CD4-positive, alpha-beta T cell treated with Interleukin-10 for 1 hour (primary cell): ENCODE data around the gene UNC5CL.
"Not testable (repeated sequence)": the region's sequence is repeated elsewhere in the genome, so short reads cannot be mapped to it uniquely, and the experiment has no call there.

ENCODE experiments used
- DNase-seq: peaks from one replicate; pipeline ENCODE4 v3.0.0-alpha.2; 2020

Gene UNC5CL

DNA sequence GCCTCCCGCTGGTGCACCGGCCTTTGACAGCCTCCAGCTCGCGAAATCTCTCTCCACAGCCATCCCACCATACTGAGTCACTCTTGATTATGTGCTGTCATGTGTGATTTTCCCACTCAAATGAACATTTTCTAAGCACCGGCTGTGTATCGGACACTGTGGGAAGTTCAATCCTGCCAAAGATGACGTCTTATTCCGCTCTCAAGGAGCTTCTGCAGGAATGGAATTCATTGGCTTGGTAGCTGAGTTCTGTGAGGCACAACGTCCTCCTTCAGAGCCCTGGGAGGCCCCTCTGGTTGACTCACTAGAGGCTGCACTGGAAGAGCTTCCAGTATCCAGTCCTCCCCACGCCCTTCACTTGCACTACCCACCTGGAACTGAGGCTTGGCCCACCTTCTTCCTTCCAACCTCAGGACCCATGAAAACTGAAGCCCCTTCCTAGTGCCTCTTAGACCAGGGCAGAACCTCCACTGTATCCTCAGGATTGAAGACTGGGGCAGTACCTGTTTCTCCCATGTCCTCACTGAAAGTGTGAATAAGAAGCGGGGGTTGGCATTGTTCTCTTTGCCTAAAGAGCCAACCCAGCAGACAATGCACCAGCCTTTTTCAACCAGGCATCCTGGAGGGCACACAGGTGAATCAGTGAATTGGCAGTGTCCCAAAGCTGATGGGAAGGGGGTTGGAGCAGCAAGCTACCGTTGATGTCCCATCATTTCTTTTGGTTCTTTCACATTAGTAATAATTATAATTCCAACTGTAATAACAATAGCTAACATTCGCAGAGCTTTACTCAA lies 1.7 kb downstream of the UNC5CL start:
- no peak for DNase-seq

DNA sequence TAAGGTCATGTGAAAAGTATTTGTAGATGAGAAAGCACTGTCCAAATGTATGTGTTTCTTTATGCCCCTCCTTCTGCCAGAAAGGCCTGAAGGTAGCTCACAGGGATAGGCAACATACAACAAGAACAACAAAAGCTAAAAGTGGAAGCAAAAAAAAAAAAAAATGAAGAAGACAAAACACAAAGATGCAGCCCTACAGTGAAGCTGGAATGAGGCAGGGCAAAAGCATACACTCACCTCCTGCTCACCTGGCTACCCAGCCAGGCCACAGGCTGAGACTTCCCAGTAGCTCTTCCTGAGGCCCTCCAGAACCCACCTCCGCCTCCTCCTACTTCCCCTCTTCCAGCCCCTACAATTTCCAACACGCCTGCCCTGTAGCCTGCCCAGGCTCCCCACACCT lies 2.4 kb downstream of the UNC5CL start:
- no peak for DNase-seq

DNA sequence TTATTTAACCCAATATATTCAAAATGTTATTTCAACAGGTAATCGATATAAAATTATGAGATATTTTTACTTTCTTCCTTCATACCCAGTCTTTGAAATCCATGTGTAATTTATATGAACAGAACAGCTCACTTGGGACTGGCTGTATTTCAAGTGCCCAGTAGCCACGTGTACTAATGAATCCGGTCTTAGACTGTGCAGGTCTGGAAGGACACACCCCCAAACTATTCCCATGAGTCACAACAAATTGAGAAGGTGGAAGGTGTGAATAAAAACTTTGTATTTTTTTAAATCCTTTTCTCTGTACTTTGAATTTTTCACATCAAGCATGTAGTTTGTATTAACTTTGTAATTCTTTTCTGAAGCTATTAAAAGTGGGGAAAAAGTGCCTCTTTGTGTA lies 2.8 kb downstream of the UNC5CL start:
- no peak for DNase-seq

DNA sequence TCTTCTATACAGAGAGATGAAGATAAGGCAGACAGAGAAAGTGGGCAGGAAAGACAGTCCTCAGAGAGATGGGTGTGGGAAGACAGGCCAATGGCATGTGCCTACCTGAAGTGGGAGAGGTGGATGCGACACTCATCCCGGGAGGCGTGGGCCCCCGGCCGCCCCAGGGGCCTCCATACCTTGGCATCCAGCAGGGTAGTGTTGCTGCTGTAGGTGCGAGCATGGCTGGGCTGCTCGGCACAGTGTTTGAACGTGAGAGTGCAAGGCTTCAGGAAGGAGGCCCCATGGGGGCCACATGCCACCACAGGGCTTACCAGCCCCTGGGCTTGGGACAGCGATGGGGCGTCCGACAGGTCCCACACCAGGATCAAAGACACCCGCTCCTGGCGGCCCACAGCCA lies 5.2 kb downstream of the UNC5CL start:
- DNase-seq = no peak

DNA sequence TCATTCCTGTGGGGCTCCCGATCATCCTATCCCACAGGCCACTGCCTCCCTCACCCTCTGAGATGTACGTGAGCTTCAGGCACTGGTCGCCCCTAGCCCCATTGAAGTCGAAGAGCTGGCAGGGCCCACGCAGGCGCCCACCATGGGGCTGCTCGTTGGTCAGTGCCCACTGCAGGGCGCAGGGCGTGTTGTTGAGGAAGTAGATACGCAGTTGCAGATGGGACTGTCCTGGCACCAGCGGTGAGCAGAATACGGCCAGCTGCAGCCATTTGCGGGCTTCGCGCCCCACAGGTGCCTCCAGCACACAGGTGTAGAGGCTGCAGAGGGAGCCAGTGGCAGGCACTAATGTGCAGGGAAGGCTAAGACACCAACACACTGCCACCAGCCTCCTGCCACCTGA lies 6.2 kb downstream of the UNC5CL start:
- no peak for DNase-seq

DNA sequence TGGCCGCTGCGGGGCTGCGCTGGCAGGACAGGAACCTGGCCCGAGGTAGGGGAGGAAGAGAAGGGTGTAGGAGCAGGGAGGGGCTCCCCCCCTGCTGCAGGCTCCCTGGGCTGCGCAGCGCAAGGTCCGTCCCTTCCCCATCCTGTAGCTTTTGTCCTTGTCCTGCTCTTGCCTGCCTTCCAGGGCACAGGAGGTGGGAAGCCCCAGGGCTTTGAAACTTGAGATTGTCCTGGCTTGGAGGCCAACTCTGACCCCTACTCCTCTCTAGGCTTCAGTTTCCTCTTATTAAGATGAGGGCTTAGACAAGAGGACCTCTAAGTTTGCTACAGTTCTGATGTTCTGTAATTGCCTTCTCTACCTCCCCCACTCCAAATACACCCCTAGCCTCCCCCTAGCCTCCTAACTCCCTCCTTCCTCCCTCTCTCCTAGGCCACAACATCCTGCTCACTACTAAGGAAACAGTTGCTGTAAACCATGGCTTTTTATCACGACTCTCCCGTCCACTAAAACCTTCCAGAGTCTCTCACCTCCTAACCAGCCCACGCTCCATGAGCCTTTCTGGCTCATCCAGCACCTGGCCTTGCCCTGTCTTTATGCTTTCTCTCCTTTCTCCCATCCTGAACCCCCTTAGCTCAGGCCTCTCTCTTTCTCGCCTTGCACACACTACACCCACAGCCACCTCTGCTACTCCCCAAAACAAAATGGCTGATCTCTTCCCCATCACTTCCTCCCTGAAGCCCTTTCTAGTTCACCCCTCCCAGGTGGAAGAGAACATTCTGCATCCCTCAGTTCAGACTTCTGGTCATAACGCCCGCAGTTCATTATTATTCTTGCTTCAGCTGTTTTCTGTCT lies 10.2 kb downstream of the UNC5CL start:
- no peak for DNase-seq

DNA sequence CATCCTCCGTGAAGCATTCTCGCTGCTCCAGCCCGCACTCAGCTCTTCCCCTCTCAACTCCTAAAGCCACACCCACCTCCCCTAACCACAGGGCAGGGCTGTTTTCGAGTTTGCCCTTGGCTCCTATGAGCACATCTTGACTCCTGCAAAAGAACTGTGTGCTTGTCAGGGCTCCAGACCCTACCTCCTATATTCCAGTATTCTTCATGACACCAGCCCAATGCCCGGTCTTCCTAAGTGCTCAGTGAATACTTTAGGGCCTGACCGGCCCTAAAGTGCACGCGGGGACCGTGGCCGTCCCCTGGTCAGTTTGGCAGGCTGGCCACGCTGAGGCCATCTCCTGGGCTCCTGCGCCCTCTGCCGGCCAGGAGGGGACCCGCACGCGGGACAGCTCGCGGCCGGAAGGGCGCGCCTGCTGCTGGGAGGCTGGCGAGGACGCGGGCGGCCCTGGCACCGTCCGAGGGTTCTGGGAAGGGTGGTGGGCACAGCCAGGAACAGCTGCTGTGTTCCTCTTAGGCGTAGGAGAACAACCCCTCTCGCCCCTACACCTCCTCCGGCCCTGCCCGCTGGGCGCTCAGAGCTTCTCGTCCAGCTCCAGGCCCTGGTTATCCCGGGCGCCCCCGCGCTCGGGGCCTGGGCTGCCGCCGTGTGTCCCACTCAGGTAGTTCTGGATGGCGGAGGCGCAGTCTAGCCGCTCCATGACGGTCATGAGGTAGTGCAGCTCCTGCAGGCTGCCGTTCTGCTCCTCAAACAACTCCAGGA lies 11.0 kb downstream of the UNC5CL start:
- peak; percentile 73 for DNase-seq

DNA sequence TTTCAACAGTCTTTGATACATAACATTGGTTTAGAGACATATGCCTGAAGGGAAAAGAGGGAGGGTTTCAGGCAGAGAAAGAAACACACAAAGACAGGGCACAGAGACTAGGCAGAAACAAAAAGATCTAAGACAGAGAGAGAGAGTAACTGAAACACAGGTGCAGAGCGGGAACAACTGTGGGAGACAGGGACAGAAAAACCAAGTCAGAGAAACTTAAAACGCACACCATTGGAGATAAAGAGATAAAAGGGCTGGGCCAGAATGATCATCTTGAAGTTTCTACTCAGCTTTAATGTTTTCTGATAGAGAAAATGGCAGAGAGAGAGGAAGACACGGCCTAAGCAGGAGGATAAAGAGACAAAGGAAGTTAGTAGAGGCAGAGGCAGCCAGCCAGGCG lies 11.8 kb downstream of the UNC5CL start:
- no peak for DNase-seq

DNA sequence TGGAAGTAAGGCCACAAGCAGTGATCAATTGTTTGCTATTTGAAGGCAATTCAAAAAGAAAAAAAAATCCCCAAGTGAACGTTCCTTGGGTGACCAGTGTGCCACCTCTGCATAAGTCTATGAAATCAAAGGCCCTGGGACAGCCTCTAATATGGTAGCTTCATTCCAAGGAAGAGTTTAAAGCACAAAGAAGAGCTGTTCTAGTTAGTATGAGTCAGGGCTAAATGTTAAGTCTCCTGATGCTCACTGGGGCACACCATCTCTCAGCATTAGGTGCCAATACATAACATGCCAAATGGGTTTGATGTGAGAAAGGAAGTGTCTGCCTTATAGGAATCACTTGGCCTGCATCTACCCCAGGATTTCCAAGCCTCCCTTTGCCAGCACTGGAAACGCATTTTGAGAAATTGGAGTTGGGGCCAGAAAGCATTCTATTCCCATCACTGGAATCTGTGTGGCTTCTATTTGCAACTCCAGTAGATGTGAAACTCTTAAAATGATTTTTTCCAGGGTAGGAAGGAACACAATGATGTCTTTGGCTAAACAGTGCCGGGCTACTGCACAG lies 13.0 kb downstream of the UNC5CL start:
- no peak for DNase-seq

DNA sequence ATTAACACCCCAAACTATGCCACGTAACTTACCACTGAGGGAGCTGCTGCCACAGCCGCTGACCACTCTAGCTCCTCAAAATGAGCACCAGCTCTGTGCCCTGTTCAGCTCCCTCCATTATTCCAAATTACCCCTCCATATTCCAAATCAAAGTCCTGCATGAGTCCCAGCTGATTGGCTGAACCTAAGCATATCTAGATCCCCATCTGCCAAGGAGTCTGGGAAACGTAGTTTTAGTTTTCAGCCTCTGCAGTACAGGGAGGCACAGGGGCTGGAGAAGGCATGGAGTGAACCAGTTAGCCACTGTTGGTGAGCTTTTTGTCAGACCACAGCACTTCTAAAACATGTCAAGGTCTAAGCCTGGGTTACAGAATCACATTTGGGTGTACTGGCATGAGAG lies 15.9 kb downstream of the UNC5CL start:
- DNase-seq = no peak

DNA sequence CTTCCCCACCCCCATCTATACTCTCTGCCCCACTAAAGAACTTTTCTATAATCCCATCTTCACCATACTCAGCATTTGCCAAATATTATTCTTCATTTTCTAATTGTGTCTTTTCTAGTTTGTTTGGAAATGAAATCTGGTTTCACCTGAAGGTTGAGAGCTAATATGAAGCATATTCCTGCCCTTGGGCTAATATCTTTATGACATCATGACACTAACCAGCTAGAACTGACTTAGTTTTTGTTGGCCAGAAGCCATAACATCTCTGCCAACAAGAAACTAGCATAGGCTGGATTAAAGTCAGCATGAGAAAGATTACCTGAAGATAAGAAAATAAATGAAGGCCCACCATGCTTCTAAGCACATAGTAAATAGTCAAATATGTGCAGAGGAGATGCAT lies 16.7 kb downstream of the UNC5CL start:
- no peak for DNase-seq

DNA sequence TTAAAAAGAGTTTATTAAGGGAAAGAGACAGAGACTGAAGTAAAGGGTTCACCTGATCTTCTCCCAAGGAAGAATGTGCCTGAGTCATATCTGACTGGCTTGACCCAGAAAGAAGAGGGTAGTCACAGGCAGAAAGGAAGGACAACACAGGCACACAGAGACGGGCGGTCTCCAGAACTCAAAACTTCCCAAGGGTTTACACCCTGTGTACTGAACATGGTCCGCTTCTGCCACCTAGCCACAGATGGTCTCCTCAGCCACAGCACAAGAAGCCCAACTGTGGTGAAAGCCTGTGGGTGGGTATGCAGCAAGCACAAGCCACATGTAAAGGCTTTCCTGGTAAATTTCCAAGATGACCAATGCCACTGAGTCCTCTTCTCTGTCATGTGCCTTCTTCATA lies 17.2 kb downstream of the UNC5CL start:
- no peak for DNase-seq

DNA sequence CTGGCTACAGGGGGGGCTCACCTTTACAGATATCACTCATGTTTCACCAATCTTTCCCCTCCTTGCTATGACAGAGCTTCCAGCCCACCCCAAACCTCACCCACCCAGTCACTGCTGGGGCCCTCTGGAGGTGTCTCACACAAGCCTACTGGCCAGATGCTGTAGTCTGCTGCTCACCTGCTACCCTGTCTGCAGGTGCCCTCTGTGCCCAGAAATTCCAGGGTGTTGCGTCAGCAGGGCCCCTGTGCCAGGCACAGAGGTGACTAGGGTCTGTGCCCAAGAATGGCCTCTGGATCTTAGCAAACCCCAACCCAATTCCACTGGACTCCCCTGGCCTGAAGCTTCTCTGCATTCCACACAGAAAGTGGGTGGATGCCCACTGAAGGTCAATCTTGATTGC lies 21.4 kb downstream of the UNC5CL start:
- no peak for DNase-seq

DNA sequence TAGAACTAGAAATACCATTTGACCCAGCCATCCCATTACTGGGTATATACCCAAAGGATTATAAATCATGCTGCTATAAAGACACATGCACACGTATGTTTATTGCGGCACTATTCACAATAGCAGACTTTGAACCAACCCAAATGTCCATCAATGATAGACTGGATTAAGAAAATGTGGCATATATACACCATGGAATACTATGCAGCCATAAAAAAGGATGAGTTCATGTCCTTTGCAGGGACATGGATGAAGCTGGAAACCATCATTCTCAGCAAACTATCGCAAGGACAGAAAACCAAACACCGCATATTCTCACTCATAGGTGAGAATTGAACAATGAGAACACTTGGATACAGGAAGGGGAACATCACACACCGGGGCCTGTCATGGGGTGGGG lies 23.2 kb downstream of the UNC5CL start:
- DNase-seq = not testable (repeated sequence)

DNA sequence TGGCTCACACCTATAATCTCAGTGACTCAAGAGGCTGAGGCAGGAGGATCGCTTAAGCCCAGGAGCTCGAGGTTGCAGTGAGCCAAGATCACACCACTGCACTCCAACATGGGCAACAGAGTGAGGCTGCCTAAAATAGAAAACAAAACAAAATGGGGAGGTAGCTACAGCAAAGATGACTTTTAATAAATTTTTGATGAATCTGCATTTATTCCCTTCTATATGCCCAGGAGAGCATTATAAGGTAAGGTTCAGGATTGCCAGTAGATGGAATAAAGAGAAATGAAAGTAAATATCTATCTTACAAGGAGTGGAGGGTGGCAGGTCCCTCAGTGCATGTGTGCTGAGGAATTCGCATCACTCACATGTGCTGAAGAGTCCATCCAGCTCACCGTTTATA lies 24.2 kb downstream of the UNC5CL start:
- no peak for DNase-seq

DNA sequence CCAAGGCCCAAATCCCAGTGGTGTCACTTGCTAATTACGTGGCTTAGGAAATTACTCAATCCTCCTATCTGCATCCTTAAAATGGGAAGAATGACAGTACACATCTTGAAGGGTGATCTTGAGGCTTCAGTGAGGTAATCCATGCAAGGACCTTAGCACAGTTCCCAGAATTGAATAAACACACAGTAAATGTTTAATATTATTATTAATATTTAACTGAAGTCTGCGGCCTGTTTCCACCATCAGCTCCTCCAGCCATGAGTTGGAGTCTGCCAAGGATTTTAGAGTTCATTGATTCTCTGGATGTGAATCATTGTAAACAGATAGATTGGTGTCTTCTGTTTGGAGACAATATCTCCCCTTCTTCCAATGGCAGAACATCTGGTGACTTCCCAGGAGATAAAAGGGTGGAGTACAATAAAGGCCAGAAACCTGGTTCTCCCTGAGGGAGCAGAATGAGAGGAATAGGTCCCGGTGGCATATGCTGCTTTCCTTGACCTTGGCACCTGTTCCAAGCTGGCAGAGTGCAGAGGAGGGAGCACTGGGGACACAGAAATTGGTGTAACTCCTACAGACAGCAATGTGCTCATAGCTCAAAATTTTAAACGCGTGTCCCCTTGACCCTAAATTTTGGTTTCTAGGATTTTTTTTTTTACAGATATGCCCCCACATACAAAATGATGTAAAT lies 25.4 kb downstream of the UNC5CL start:
- DNase-seq = no peak

DNA sequence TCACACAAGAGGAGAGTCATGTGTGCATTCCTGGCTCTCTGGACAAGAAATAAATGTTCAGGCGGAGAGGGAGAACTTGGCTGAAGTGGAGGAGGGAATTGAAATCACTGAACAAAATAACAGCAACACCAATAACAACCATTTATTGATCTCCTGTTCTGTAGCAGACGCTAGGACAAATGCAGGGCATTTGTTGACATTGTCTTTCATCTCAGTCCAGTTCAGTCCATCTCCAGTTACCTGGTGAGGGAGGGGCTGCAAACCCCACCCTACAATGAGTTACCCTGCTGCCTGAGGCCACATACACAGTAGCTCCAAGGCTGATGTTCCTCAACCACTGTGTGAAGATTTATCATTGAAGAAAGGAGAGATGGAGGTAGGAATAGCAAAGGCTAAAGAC lies 27.3 kb downstream of the UNC5CL start:
- no peak for DNase-seq

DNA sequence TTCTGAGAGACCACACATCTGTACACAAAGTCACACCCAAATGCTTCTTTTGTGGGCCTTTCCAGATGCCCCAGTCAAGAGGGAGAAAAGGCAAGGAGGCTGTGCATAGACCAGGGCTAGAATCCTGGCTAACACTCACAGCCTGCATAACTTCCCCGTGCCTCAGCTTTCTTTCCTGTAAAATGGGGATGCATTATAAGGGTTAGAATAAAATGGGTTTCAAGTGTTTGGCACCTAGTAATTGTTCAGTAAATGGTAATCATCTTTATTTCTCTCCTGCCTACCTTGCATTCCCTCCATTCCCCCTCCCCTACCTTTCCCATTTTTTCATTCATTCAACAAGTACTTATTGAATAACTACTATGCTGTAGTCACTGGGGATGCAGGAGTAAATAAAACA lies 29.4 kb downstream of the UNC5CL start:
- DNase-seq = no peak

DNA sequence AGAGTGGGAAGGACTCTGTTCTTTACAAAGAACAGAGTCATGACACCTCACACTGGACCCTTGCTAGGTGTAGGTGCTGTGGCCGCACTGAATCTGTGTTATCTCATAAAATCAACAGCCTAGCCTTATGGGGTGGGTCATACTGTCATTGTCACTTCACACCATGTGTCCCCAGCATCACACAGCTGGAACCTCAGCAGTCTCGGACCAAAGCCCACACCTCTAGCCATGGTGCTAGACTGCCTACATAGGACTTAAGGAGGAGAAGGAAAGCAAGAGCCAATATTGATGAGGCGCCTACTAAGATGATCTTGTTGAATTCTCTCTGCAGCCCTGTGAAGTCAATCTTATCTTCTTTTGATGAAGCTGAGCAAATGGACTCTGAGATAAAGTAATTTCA lies 31.0 kb downstream of the UNC5CL start:
- no peak for DNase-seq

DNA sequence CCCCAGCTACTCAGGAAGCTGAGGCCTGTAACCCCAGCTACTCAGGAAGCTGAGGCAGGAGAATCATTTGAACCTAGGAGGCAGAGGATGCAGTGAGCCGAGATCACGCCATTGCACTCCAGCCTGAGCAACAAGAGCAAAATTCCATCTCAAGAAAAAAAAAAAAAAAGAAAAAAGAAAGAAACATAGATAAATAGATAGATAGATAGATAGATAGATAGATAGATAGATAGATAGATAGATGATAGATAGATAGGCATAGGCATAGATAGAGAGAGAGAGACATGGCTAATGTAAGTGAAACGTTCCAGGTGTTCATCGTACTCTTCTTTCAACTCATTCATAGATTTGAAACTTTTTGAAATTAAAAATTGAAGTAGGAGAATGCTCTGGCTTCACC lies 32.0 kb downstream of the UNC5CL start:
- not testable (repeated sequence) for DNase-seq

DNA sequence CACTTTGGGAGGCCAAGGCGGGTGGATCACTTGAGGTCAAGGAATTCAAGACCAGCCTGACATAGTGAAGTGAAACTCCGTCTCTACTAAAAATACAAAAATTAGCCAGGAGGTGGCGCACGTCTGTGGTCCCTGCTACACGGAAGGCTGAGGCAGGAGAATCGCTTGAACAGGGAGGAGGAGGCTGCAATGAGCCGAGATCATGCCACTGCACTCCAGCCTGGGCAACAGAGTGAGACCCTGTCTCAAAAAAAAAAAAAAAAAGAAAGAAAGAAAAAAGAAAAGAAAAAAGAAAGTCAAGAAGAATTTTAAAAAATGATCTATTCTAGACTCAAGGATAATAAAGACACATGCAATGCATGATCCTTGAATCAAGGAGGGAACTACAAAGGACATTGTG lies 32.8 kb downstream of the UNC5CL start:
- peak; percentile 72 for DNase-seq

DNA sequence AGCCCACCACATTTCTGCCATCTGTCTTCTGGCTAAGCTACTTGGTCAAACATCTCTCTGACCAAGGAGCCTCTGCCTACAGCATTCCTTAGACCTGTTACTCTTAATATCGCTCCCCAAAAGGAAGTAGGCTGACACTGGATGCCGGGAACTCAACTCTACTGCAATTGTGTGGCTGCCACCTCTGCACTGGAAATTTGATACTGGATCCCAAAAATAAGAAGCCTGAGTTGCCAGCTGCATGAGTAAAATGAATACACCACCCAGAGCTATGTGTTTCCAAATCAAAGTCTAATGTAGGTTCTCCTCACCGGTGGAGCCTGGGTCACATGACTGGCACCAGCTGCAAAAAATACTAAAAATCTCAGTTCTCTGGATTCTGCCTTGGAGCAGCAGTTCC lies 36.9 kb downstream of the UNC5CL start:
- no peak for DNase-seq

DNA sequence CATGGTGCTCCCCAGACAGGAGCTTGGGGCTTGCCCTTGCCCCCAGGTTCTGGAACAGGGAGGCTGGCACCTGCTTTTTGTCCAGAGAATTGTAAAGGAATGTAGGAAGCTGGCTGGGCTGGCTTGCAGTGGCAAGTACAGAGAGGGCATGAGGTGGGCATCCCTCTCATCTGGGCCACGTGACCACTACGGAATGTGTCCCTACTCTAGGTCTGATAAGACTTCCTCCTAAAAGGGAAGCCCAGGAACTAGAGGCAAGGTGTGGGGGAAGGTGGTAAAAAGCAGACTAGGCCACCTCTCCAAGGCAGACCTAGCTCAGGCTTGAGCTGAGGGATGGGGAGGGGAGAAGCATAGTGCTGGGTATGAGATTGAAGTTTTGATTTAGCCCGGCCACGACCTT lies 38.8 kb downstream of the UNC5CL start:
- DNase-seq = no peak
